ENCODE results near the gene TBCEL.

GRCh38 chr11:121029813-121030445 is 6.0 kb downstream of the TBCEL start:
- TF ChIP-seq CTCF (IDR thresholded peaks at IDR 0.05; ENCODE audit: low read depth, low read length) (no peak), POLR2A (IDR thresholded peaks at IDR 0.05; ENCODE audit: extremely low read depth, insufficient read length) (no peak)
